Fibroblast of mammary gland (primary cell): ENCODE results near the gene SLC17A4.

Source experiments
- DNase-seq: peaks from one replicate; pipeline ENCODE4 v3.0.0-alpha.2; 2010; ENCODE audit warnings: low read depth
- H3K4me3 ChIP-seq: 2 replicates; pipeline ENCODE4 v1.5.1; 2011; ENCODE audit warnings: low read depth, mild to moderate bottlenecking, low read length, moderate library complexity; ENCODE audit not compliant: control insufficient read depth
- CTCF ChIP-seq: conservative IDR thresholded peaks from 2 replicates; pipeline ENCODE4 v1.5.1; 2011; ENCODE audit warnings: low read depth, low read length, inconsistent platforms; ENCODE audit not compliant: control insufficient read depth, insufficient read depth

The SLC17A4 gene

GRCh38 chr6:25715794-25716193 lies 38.7 kb upstream of the SLC17A4 start:
- DNase-seq, result no peak
- H3K4me3 ChIP-seq, result no peak overlapping the region
- TF ChIP-seq CTCF, result no peak

- no peak overlapping the region for H3K4me3 ChIP-seq
- DNase-seq, result peak; percentile 40
Observed at GRCh38 chr6:25717866-25718740, 36.4 kb upstream of the SLC17A4 start.

GRCh38 chr6:25726122-25726911 lies 28.2 kb upstream of the SLC17A4 start:
- no peak for TF ChIP-seq CTCF
- H3K4me3 ChIP-seq, result no peak overlapping the region
- no peak for DNase-seq

More at GRCh38 chr6:25717866-25718740, 36.4 kb upstream of the SLC17A4 start:
- peak; percentile 59 for TF ChIP-seq CTCF

GRCh38 chr6:25727028-25727427 lies 27.5 kb upstream of the SLC17A4 start:
- H3K4me3 ChIP-seq, result no peak overlapping the region
- no peak for TF ChIP-seq CTCF
- no peak for DNase-seq

- TF ChIP-seq CTCF, result no peak
- DNase-seq, result no peak
- H3K4me3 ChIP-seq, result no peak overlapping the region
Observed at GRCh38 chr6:25730907-25731306, 23.6 kb upstream of the SLC17A4 start.

- TF ChIP-seq CTCF, result no peak
- no peak overlapping the region for H3K4me3 ChIP-seq
- no peak for DNase-seq
Observed at GRCh38 chr6:25731721-25732120, 22.8 kb upstream of the SLC17A4 start.
